GM23338 (cell line): ENCODE data around the gene MINDY4. TPM values are rescaled to one million over a fixed set of nuclear protein-coding genes. Genes with fewer than 3 reads are reported as not detected.
A peak's percentile ranks its signal among the peaks of the same experiment; 100 is the strongest.

ENCODE experiments used
- ATAC-seq: fragments of 200-7000 bp; cut with Tn5 transposase; 3 replicates; pipeline ENCODE4 v1.9.1; 2020
- DNase-seq: peaks from one replicate; pipeline ENCODE4 v3.0.0-alpha.2; 2015; ENCODE audit warnings: low spot score
- H2AFZ ChIP-seq: fragments of 200-600 bp; sonication (generic); 2 replicates; pipeline ENCODE4 v1.8.0; 2016; ENCODE audit warnings: antibody characterized with exemption, mild to moderate bottlenecking, moderate library complexity
- H3F3A ChIP-seq: fragments of 200-600 bp; sonication (generic); replicated peaks from 2 replicates; pipeline ENCODE4 v1.8.0; 2017; ENCODE audit warnings: antibody characterized with exemption, mixed run types, low read depth
- H3K27ac ChIP-seq: fragments of 200-600 bp; sonication (generic); 2 replicates; pipeline ENCODE4 v1.6.1; 2016; ENCODE audit warnings: low read depth
- H3K27me3 ChIP-seq: fragments of 200-600 bp; sonication (generic); 2 replicates; pipeline ENCODE4 v1.8.0; 2016; ENCODE audit warnings: mild to moderate bottlenecking, mixed run types, moderate library complexity; ENCODE audit not compliant: insufficient read depth
- H3K36me3 ChIP-seq: fragments of 200-600 bp; sonication (generic); 2 replicates; pipeline ENCODE4 v1.8.0; 2016; ENCODE audit warnings: mild to moderate bottlenecking; ENCODE audit not compliant: insufficient read depth
- H3K4me1 ChIP-seq: fragments of 200-600 bp; sonication (generic); 2 replicates; pipeline ENCODE4 v1.8.0; 2016; ENCODE audit warnings: mild to moderate bottlenecking, moderate library complexity; ENCODE audit not compliant: insufficient read depth
- H3K4me2 ChIP-seq: fragments of 200-600 bp; sonication (generic); 2 replicates; pipeline ENCODE4 v1.7.1; 2017; ENCODE audit warnings: mixed run types
- H3K4me3 ChIP-seq: fragments of 200-600 bp; sonication (generic); 2 replicates; pipeline ENCODE4 v1.6.1; 2016; ENCODE audit warnings: mixed run types
- H3K79me2 ChIP-seq: fragments of 200-600 bp; sonication (generic); replicated peaks from 2 replicates; pipeline ENCODE4 v1.8.0; 2017; ENCODE audit warnings: mild to moderate bottlenecking; ENCODE audit not compliant: insufficient read depth
- H3K9me2 ChIP-seq: fragments of 200-600 bp; sonication (generic); 2 replicates; pipeline ENCODE4 v1.8.0; 2017; ENCODE audit not compliant: insufficient read depth
- H4K20me1 ChIP-seq: fragments of 200-600 bp; sonication (generic); replicated peaks from 2 replicates; pipeline ENCODE4 v1.8.0; 2017; ENCODE audit warnings: mild to moderate bottlenecking; ENCODE audit not compliant: insufficient read depth
- H3K27ac Mint-ChIP-seq: 2 replicates; pipeline ENCODE4 v1.8.0; 2020; ENCODE audit warnings: inconsistent platforms, mild to moderate bottlenecking, moderate library complexity, mixed read lengths
- H3K27me3 Mint-ChIP-seq: 3 replicates; pipeline ENCODE4 v1.8.0; 2022; ENCODE audit warnings: low read depth, mild to moderate bottlenecking, moderate library complexity, mixed read lengths, inconsistent platforms; ENCODE audit not compliant: insufficient read depth, poor library complexity
- H3K36me3 Mint-ChIP-seq: 3 replicates; pipeline ENCODE4 v1.8.0; 2021; ENCODE audit warnings: low read depth, mild to moderate bottlenecking, inconsistent platforms, moderate library complexity, mixed read lengths
- H3K4me1 Mint-ChIP-seq: 3 replicates; pipeline ENCODE4 v1.8.0; 2020; ENCODE audit warnings: mild to moderate bottlenecking, inconsistent platforms, mixed read lengths
- H3K4me3 Mint-ChIP-seq: 3 replicates; pipeline ENCODE4 v1.8.0; 2021; ENCODE audit warnings: moderate library complexity, mild to moderate bottlenecking, inconsistent platforms, mixed read lengths
- H3K9me3 Mint-ChIP-seq: 3 replicates; pipeline ENCODE4 v1.8.0; 2020; ENCODE audit warnings: moderate library complexity, mild to moderate bottlenecking, inconsistent platforms, mixed read lengths
- CREB1 ChIP-seq: fragments of 250-450 bp; sonication (Bioruptor Pico); IDR thresholded peaks from 2 replicates; pipeline ENCODE4 v1.5.0; 2020; ENCODE audit warnings: low read depth, mild to moderate bottlenecking, moderate library complexity
- EZH2phosphoT487 ChIP-seq: fragments of 200-600 bp; sonication (generic); IDR thresholded peaks from one replicate; pipeline ENCODE4 v1.8.1; 2018; ENCODE audit warnings: antibody characterized with exemption; ENCODE audit not compliant: unreplicated experiment
- JUNB ChIP-seq: IDR thresholded peaks from one replicate; pipeline ENCODE4 v1.6.1; 2016; ENCODE audit warnings: antibody characterized with exemption; ENCODE audit not compliant: unreplicated experiment
- NANOG ChIP-seq: IDR thresholded peaks from 2 replicates; pipeline ENCODE4 v1.6.1; 2016; ENCODE audit warnings: antibody characterized with exemption, borderline replicate concordance
- POLR2AphosphoS5 ChIP-seq: IDR thresholded peaks from 2 replicates; pipeline ENCODE4 v1.6.1; 2016; ENCODE audit warnings: antibody characterized with exemption, low read depth
- STAT1 ChIP-seq: IDR thresholded peaks from one replicate; pipeline ENCODE4 v1.6.1; 2016; ENCODE audit warnings: antibody characterized with exemption; ENCODE audit not compliant: unreplicated experiment
- ZNF114 ChIP-seq: fragments of 250-450 bp; sonication (Bioruptor Pico); IDR thresholded peaks from 2 replicates; pipeline ENCODE4 v1.5.0; 2020; ENCODE audit warnings: mild to moderate bottlenecking, moderate library complexity
- polyA plus RNA-seq: library from polyadenylated mRNA; unstranded; fragments of >200 nt; fragmentation: Nextera tagmentation; extraction: Ambion mirVana; gene quantifications from 2 replicates; pipeline ENCODE4 v1.2.1, GENCODE V29; 2016
- total RNA-seq: library from RNA; depleted of rRNA; stranded (reverse); fragments of >200 nt; shearing (Covaris generic); gene quantifications from 2 replicates; pipeline ENCODE4 v1.2.3, GENCODE V29; 2014
- TF ChIP-seq, protein P1 (sequence below): IDR thresholded peaks from one replicate; pipeline ENCODE4 v1.6.1; 2018; ENCODE audit warnings: antibody characterized with exemption; ENCODE audit not compliant: unreplicated experiment
- TF ChIP-seq, protein P2 (sequence below), 2 experiments: fragments of 200-600 bp in 1 of 2; sonication (generic) in 1 of 2; conservative IDR thresholded peaks; 2 replicates each; pipeline versions ENCODE4 v1.5.1 to v1.6.1; 2016 to 2017; ENCODE audit warnings: antibody characterized with exemption in 2 of 2, low read depth in 2 of 2, mild to moderate bottlenecking in 2 of 2, moderate library complexity in 1 of 2
- TF ChIP-seq, protein P3 (sequence below): IDR thresholded peaks from 2 replicates; pipeline ENCODE4 v1.6.1; 2016; ENCODE audit warnings: antibody characterized with exemption

The MINDY4 gene
- total and polyA plus RNA-seq, 2 experiments from 2014 or later, result 1.7 to 4.4 TPM

DNA sequence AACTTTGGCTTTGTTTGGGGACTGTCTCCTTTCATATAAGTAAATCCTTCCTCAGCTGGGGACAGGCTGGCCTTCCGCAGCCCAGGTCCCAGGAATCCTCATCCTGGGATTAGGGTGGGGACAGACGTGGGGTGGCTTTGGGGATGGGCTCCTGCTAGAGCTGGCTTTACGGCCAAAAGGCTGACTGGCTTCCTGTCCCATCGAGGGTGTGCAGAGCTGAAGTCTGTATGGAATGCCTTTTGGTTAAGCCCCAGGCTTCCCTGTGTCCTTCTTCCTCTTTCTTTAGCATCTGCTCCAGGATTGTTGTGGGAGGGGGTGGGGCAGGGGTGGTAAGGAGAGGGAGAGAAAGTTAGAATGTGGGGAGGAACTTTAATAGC lies 81.1 kb downstream of the MINDY4 start:
- no peaks in the 10 kb centered on the region for H3K27me3 ChIP-seq
- no peaks in the 10 kb centered on the region for H3K4me1 ChIP-seq
- TF ChIP-seq, protein P1, sequence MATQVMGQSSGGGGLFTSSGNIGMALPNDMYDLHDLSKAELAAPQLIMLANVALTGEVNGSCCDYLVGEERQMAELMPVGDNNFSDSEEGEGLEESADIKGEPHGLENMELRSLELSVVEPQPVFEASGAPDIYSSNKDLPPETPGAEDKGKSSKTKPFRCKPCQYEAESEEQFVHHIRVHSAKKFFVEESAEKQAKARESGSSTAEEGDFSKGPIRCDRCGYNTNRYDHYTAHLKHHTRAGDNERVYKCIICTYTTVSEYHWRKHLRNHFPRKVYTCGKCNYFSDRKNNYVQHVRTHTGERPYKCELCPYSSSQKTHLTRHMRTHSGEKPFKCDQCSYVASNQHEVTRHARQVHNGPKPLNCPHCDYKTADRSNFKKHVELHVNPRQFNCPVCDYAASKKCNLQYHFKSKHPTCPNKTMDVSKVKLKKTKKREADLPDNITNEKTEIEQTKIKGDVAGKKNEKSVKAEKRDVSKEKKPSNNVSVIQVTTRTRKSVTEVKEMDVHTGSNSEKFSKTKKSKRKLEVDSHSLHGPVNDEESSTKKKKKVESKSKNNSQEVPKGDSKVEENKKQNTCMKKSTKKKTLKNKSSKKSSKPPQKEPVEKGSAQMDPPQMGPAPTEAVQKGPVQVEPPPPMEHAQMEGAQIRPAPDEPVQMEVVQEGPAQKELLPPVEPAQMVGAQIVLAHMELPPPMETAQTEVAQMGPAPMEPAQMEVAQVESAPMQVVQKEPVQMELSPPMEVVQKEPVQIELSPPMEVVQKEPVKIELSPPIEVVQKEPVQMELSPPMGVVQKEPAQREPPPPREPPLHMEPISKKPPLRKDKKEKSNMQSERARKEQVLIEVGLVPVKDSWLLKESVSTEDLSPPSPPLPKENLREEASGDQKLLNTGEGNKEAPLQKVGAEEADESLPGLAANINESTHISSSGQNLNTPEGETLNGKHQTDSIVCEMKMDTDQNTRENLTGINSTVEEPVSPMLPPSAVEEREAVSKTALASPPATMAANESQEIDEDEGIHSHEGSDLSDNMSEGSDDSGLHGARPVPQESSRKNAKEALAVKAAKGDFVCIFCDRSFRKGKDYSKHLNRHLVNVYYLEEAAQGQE, result no peak
- TF ChIP-seq JUNB, result no peak
- TF ChIP-seq ZNF114 (CRISPR knock-in tag), result no peak
- TF ChIP-seq POLR2AphosphoS5, result no peak
- TF ChIP-seq, protein P2, sequence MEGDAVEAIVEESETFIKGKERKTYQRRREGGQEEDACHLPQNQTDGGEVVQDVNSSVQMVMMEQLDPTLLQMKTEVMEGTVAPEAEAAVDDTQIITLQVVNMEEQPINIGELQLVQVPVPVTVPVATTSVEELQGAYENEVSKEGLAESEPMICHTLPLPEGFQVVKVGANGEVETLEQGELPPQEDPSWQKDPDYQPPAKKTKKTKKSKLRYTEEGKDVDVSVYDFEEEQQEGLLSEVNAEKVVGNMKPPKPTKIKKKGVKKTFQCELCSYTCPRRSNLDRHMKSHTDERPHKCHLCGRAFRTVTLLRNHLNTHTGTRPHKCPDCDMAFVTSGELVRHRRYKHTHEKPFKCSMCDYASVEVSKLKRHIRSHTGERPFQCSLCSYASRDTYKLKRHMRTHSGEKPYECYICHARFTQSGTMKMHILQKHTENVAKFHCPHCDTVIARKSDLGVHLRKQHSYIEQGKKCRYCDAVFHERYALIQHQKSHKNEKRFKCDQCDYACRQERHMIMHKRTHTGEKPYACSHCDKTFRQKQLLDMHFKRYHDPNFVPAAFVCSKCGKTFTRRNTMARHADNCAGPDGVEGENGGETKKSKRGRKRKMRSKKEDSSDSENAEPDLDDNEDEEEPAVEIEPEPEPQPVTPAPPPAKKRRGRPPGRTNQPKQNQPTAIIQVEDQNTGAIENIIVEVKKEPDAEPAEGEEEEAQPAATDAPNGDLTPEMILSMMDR (conservative IDR thresholded peaks at IDR 0.05; ENCODE audit: low read depth in 2 of 2), result no peak
- TF ChIP-seq, protein P3, sequence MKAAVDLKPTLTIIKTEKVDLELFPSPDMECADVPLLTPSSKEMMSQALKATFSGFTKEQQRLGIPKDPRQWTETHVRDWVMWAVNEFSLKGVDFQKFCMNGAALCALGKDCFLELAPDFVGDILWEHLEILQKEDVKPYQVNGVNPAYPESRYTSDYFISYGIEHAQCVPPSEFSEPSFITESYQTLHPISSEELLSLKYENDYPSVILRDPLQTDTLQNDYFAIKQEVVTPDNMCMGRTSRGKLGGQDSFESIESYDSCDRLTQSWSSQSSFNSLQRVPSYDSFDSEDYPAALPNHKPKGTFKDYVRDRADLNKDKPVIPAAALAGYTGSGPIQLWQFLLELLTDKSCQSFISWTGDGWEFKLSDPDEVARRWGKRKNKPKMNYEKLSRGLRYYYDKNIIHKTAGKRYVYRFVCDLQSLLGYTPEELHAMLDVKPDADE, result no peak
- TF ChIP-seq CREB1 (CRISPR knock-in tag), result no peak
- TF ChIP-seq EZH2phosphoT487, result no peak
- no peak for TF ChIP-seq NANOG
- no peak for TF ChIP-seq STAT1
- Mint-ChIP-seq H3K4me1 (peaks cover 16% of the 10 kb centered on the region), H3K9me3 (no peaks in the 10 kb centered on the region), H3K27me3 (peaks cover 4% of the 10 kb centered on the region), H3K4me3 (no peak overlapping the region), H3K27ac (peak overlapping the region; percentile 36; the same call in 1 of the 2 replicates), H3K36me3 (no peaks in the 10 kb centered on the region; the same call in 2 of the 3 replicates)
- H4K20me1 ChIP-seq, result no peaks in the 10 kb centered on the region
- no peak overlapping the region for H3K4me3 ChIP-seq
- H3K27ac ChIP-seq, result no peak overlapping the region
- H3F3A ChIP-seq, result no peaks in the 10 kb centered on the region
- no peak overlapping the region for H3K4me2 ChIP-seq
- ATAC-seq (peak; percentile 43), DNase-seq (no peak)
- no peaks in the 10 kb centered on the region for H3K9me2 ChIP-seq
- H3K79me2 ChIP-seq, result no peaks in the 10 kb centered on the region
- H2AFZ ChIP-seq, result no peak overlapping the region
- H3K36me3 ChIP-seq, result no peaks in the 10 kb centered on the region
